ENCODE results near the gene SLF2.

The SLF2 gene

DNA sequence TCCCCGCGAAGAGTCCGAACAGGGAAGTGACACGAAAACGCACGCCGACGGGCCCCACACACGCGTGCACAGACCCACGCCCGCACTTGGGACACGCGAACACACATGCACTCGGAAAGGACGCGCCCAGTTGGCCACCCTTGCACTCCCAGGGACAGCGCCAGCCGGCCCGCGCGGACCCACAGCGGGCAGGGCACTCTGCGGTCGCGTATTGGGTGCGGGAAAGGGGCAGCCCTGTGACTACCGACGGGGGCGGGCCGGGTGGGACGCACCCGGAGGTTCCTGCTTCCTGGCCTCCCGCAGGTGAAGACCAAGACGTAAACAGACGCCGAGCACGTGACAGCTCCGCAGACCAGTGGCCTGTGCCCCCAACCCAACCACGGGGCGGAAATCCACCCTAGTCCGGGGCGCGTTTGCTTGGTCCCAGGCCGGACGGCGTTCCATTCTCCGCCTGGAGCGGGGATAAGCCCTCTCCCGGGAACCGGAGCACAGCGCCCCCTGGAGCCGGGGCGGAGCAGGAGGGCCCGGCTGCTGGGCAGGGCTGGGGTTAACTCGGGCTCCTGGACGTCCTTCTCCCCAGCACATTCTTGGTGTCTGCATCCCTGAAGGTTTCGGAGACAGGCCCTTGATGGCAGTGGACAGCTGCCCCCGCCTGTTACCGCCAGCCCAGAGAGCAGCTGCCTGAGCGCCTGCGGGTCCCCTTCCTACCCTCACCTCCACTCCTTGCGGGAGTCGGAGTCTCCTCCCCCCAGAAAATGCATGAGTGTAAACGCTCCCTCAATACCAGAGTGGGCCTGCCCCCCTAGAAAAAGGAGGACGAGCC, 84.8 kb downstream of the SLF2 start:
- Histone ChIP-seq H3K27me3 (no peaks in the 10 kb centered on the region), H3K36me3 (peaks cover under 1 to 17% (median 7%) of the 10 kb centered on the region in 3 donors), H3K9me3 (no peaks in the 10 kb centered on the region), H3K27ac (peak overlapping the region; percentile 99 to 100), H3K4me1 (peaks cover 0 to 37% (median 30%) of the 10 kb centered on the region in 4 donors), H3K4me3 (peak overlapping the region; percentile 73 to 79)
- peak; percentile 66 to 88 for DNase-seq
- intact Hi-C loops (cut with DNase I; ENCODE audit: low total_unique reads), result no loop called here
- TF ChIP-seq CTCF (IDR thresholded peaks at IDR 0.05), result peak; percentile 87

DNA sequence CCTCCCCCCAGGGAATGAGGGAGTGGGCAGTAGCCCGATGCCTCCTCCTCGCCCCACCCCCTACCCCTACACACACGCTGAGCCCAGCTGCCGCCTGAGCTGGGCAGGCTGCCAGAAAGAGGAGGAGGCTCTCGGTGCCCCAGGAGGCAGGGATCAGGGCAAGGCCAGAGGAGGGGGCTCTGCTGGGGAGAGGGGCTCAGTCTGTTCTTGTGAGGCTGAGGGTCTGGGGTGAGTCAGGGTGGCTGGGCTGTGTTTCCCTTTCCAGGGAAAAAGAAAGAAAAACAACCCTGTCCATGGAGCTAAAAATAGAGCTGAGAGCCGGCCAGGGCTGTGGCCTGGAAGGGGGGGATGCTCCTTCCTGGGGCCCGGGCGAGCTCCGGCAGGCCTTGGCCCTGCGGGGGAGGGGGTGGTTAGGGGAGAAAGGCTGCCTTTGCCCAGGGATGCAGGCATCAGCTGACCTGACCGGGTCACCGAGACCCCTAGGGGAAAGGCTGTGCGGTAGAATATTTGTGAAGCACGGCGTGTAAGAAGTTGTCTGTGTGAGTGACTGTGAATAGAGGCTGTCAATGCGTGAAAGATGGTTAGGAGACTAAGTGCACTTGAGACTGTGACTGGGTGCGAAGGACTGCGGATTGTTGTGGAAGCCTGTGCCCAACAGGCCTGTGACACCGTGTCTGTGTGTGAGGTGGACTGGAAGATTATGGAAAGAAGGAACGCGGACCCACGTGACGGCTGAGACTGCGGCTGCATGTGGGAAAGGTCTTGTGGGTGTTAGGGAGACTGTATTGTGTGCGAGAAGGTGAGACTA, 85.6 kb downstream of the SLF2 start:
- H3K27ac ChIP-seq, result peak overlapping the region; percentile 99 to 100
- H3K4me3 ChIP-seq, result peak overlapping the region; percentile 73 to 79
- DNase-seq, result peak; percentile 88 to 94
- intact Hi-C loops (cut with DNase I; ENCODE audit: low total_unique reads), result no loop called here
- peaks cover 9 to 17% (median 10%) of the 10 kb centered on the region in 3 donors for H3K36me3 ChIP-seq
- H3K4me1 ChIP-seq, result peaks cover 0 to 45% (median 37%) of the 10 kb centered on the region in 4 donors
- TF ChIP-seq CTCF (IDR thresholded peaks at IDR 0.05), result no peak
- no peaks in the 10 kb centered on the region for H3K27me3 ChIP-seq
- H3K9me3 ChIP-seq, result no peaks in the 10 kb centered on the region

GRCh38 chr10:100998991-100999741, 86.4 kb downstream of the SLF2 start:
- peak overlapping the region; percentile 73 to 79 for H3K4me3 ChIP-seq
- H3K27ac ChIP-seq, result peak overlapping the region; percentile 99 to 100
- intact Hi-C loops (cut with DNase I; ENCODE audit: low total_unique reads), result no loop called here
- no peaks in the 10 kb centered on the region for H3K27me3 ChIP-seq
- peak; percentile 95 to 99 for TF ChIP-seq CTCF (IDR thresholded peaks at IDR 0.05)
- H3K36me3 ChIP-seq, result peaks cover 14 to 18% (median 17%) of the 10 kb centered on the region in 3 donors
- peak; percentile 78 to 91 for DNase-seq
- H3K9me3 ChIP-seq, result no peaks in the 10 kb centered on the region
- peaks cover 0 to 53% (median 42%) of the 10 kb centered on the region in 4 donors for H3K4me1 ChIP-seq

GRCh38 chr10:100999742-101000126, 87.0 kb downstream of the SLF2 start, which contains the start of gene LZTS2:
LZTS2 (plus strand) TSS chr10:100999808; CDS start chr10:101002539, 2,731 bp downstream.
- H3K4me1 ChIP-seq, result peaks cover 0 to 56% (median 42%) of the 10 kb centered on the region in 4 donors

More at GRCh38 chr10:100999742-101000126, 87.0 kb downstream of the SLF2 start, which contains the start of gene LZTS2:
- Histone ChIP-seq H3K9me3 (no peaks in the 10 kb centered on the region), H3K27ac (peak within 1 kb of the TSS; percentile 99 to 100), H3K36me3 (peaks cover 14 to 24% (median 22%) of the 10 kb centered on the region in 3 donors), H3K27me3 (no peaks in the 10 kb centered on the region), H3K4me3 (peak within 1 kb of the TSS; percentile 73 to 79)
- intact Hi-C loops (cut with DNase I; ENCODE audit: low total_unique reads), result no loop called here
- peak in 1 of 2 donors; percentile 75 for DNase-seq
- TF ChIP-seq CTCF (IDR thresholded peaks at IDR 0.05), result no peak

All from tibial artery (tissue), 4 donors.